ENCODE measurements around the gene SH3RF3.

- TF ChIP-seq CTCF (IDR thresholded peaks at IDR 0.05) (no peak), POLR2A (IDR thresholded peaks at IDR 0.05) (no peak)
These were observed 236.1 kb downstream of the SH3RF3 start for GRCh38 chr2:109365131-109365530.
